ENCODE measurements around the gene GIT2.
A peak's percentile ranks its signal among the peaks of the same experiment; 100 is the strongest.

The GIT2 gene

GRCh38 chr12:110004598-110004997, 8.4 kb upstream of the GIT2 start:
- peak; percentile 63 for DNase-seq (ENCODE audit: extremely low read depth, insufficient read length)
- 0 out of 2 replicates have a peak, but pooled peaks cover 1% of the 10 kb centered on the region for H3K36me3 ChIP-seq (ENCODE audit: control insufficient read depth, insufficient read depth, low read length)
- H3K27me3 ChIP-seq (replicated peaks; ENCODE audit: control insufficient read depth, insufficient read depth, low read length): no peaks in the 10 kb centered on the region
- H3K4me3 ChIP-seq (replicated peaks; ENCODE audit: low read depth, low read length): no peak overlapping the region; the same call in 1 of the 2 replicates
- TF ChIP-seq CTCF (IDR thresholded peaks at IDR 0.05; ENCODE audit: insufficient read depth, low read length, poor library complexity, severe bottlenecking): no peak

- DNase-seq (ENCODE audit: extremely low read depth, insufficient read length): no peak
- TF ChIP-seq CTCF (IDR thresholded peaks at IDR 0.05; ENCODE audit: insufficient read depth, low read length, poor library complexity, severe bottlenecking): no peak
- H3K36me3 ChIP-seq (ENCODE audit: control insufficient read depth, insufficient read depth, low read length): 0 out of 2 replicates have a peak, but pooled peaks cover 1% of the 10 kb centered on the region
- H3K27me3 ChIP-seq (replicated peaks; ENCODE audit: control insufficient read depth, insufficient read depth, low read length): no peaks in the 10 kb centered on the region
- H3K4me3 ChIP-seq (replicated peaks; ENCODE audit: low read depth, low read length): no peak overlapping the region
These were observed 6.7 kb upstream of the GIT2 start for GRCh38 chr12:110002676-110003515.

GRCh38 chr12:110001596-110001995, 5.4 kb upstream of the GIT2 start:
- no peak for TF ChIP-seq CTCF (IDR thresholded peaks at IDR 0.05; ENCODE audit: insufficient read depth, low read length, poor library complexity, severe bottlenecking)
- Histone ChIP-seq H3K27me3 (replicated peaks; ENCODE audit: control insufficient read depth, insufficient read depth, low read length) (no peaks in the 10 kb centered on the region), H3K36me3 (ENCODE audit: control insufficient read depth, insufficient read depth, low read length) (0 out of 2 replicates have a peak, but pooled peaks cover 1% of the 10 kb centered on the region), H3K4me3 (replicated peaks; ENCODE audit: low read depth, low read length) (no peak overlapping the region)
- DNase-seq (ENCODE audit: extremely low read depth, insufficient read length): no peak

GRCh38 chr12:109999983-110000505, 3.9 kb upstream of the GIT2 start:
- TF ChIP-seq CTCF (IDR thresholded peaks at IDR 0.05; ENCODE audit: insufficient read depth, low read length, poor library complexity, severe bottlenecking): no peak
- Histone ChIP-seq H3K4me3 (replicated peaks; ENCODE audit: low read depth, low read length) (peak overlapping the region; percentile 90), H3K27me3 (replicated peaks; ENCODE audit: control insufficient read depth, insufficient read depth, low read length) (no peaks in the 10 kb centered on the region), H3K36me3 (ENCODE audit: control insufficient read depth, insufficient read depth, low read length) (0 out of 2 replicates have a peak, but pooled peaks cover 1% of the 10 kb centered on the region)
- DNase-seq (ENCODE audit: extremely low read depth, insufficient read length): no peak

GRCh38 chr12:109999649-109999971, 3.4 kb upstream of the GIT2 start:
- no peak for DNase-seq (ENCODE audit: extremely low read depth, insufficient read length)
- Histone ChIP-seq H3K36me3 (ENCODE audit: control insufficient read depth, insufficient read depth, low read length) (0 out of 2 replicates have a peak, but pooled peaks cover 1% of the 10 kb centered on the region), H3K27me3 (replicated peaks; ENCODE audit: control insufficient read depth, insufficient read depth, low read length) (no peaks in the 10 kb centered on the region), H3K4me3 (replicated peaks; ENCODE audit: low read depth, low read length) (peak overlapping the region; percentile 90)
- TF ChIP-seq CTCF (IDR thresholded peaks at IDR 0.05; ENCODE audit: insufficient read depth, low read length, poor library complexity, severe bottlenecking): no peak

Data from GM06990 (cell line).